ENCODE data around the gene PKMYT1.

Gene PKMYT1

DNA sequence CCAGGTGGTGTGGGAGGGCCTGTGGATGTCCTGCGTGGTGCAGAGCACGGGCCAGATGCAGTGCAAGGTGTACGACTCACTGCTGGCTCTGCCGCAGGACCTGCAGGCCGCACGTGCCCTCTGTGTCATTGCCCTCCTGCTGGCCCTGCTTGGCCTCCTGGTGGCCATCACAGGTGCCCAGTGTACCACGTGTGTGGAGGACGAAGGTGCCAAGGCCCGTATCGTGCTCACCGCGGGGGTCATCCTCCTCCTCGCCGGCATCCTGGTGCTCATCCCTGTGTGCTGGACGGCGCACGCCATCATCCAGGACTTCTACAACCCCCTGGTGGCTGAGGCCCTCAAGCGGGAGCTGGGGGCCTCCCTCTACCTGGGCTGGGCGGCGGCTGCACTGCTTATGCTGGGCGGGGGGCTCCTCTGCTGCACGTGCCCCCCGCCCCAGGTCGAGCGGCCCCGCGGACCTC is 33.3 kb upstream of the PKMYT1 start:
- DNase-seq (ENCODE audit: low read depth): no peak
- in situ Hi-C loops (cut with HindIII; ENCODE audit: low sequenced_read_pairs): no loop called here
- H3K4me3 ChIP-seq (ENCODE audit: low read depth, low read length): no peak overlapping the region
- TF ChIP-seq, protein P1, sequence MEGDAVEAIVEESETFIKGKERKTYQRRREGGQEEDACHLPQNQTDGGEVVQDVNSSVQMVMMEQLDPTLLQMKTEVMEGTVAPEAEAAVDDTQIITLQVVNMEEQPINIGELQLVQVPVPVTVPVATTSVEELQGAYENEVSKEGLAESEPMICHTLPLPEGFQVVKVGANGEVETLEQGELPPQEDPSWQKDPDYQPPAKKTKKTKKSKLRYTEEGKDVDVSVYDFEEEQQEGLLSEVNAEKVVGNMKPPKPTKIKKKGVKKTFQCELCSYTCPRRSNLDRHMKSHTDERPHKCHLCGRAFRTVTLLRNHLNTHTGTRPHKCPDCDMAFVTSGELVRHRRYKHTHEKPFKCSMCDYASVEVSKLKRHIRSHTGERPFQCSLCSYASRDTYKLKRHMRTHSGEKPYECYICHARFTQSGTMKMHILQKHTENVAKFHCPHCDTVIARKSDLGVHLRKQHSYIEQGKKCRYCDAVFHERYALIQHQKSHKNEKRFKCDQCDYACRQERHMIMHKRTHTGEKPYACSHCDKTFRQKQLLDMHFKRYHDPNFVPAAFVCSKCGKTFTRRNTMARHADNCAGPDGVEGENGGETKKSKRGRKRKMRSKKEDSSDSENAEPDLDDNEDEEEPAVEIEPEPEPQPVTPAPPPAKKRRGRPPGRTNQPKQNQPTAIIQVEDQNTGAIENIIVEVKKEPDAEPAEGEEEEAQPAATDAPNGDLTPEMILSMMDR (IDR thresholded peaks at IDR 0.05; ENCODE audit: low read depth, low read length, missing control alignments): no peak

DNA sequence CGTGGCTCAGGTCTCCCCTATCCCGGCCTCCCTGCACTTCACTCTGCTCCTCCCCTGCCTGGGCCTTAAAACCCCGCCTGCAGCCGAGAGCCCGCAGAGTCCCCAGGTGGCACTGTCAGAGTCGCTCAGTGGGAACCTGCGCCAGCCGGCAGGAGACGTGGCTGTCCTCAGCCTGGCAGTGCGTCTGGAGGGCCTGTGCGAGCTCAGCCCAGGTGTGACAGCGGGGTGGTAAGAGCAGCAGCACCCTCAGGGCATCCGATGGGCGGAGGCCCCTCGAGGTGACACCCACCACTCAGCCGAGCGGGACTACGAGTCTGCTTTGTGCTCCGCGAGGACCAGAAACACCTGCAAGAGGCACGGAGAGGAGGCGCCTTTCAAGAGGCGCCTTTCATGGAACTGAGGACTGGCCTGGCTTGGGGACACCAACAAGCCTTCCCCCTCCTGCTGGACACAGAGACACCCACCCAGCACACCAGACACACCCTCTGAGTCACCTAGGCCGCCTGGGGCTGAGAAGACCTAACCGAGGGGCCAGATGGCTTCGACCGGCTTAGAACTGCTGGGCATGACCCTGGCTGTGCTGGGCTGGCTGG is 32.7 kb upstream of the PKMYT1 start, which contains the start of gene CLDN9:
CLDN9 (plus strand) TSS at position 96 of the 593 bp plus-strand sequence; CDS start at position 536, 440 bp downstream.
- in situ Hi-C loops (cut with HindIII; ENCODE audit: low sequenced_read_pairs): no loop called here
- DNase-seq (ENCODE audit: low read depth): no peak

DNA sequence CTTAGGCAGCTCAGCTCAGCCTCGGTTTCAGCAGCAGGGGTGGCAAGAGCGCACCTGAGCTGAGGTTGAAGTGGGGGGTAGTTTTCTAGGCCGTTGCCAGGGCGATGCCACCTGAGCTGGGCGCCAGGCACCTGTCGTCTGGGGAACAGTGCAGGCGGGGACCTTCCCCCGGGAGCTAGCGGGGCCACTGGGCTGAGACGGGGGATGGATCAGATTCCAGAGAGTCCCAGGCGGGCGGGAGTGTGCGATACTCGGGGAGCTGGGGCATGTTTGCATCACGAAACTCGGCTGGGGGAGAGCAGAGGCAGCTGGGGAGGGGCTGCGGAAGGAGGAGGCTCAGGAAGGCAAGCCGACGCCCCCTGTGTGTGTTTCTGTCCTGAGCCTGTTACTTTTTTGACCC is 32.0 kb upstream of the PKMYT1 start:
- TF ChIP-seq, protein P1 (IDR thresholded peaks at IDR 0.05; ENCODE audit: low read depth, low read length, missing control alignments): no peak
- no peak for DNase-seq (ENCODE audit: low read depth)
- no peak overlapping the region for H3K4me3 ChIP-seq (ENCODE audit: low read depth, low read length)
- in situ Hi-C loops (cut with HindIII; ENCODE audit: low sequenced_read_pairs): no loop called here

More for the DNA sequence above, 32.7 kb upstream of the PKMYT1 start, which contains the start of gene CLDN9:
- H3K4me3 ChIP-seq (ENCODE audit: low read depth, low read length): no peak within 1 kb of the TSS
- TF ChIP-seq, protein P1 (IDR thresholded peaks at IDR 0.05; ENCODE audit: low read depth, low read length, missing control alignments): no peak

DNA sequence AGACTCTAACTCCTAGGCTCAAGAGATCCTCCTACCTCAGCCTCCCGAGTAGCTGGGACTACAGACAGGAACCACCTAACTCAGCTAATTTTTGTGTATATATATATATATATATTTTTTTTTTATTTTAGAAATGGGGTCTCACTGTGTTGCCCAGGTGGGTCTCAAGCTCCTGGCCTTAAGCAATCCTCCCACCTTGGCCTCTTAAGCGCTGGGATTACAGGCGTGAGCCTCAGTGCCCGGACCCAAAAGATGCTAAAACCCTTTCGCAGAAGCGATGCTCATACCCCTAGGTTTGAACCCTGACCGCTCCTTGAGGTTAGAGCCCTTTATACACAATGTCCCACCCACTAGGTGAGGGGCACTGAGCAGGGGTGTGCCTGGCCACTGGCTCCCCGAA is 30.3 kb upstream of the PKMYT1 start:
- TF ChIP-seq, protein P1 (IDR thresholded peaks at IDR 0.05; ENCODE audit: low read depth, low read length, missing control alignments): no peak
- in situ Hi-C loops (cut with HindIII; ENCODE audit: low sequenced_read_pairs): no loop called here
- no peak for DNase-seq (ENCODE audit: low read depth)
- no peak overlapping the region for H3K4me3 ChIP-seq (ENCODE audit: low read depth, low read length)

DNA sequence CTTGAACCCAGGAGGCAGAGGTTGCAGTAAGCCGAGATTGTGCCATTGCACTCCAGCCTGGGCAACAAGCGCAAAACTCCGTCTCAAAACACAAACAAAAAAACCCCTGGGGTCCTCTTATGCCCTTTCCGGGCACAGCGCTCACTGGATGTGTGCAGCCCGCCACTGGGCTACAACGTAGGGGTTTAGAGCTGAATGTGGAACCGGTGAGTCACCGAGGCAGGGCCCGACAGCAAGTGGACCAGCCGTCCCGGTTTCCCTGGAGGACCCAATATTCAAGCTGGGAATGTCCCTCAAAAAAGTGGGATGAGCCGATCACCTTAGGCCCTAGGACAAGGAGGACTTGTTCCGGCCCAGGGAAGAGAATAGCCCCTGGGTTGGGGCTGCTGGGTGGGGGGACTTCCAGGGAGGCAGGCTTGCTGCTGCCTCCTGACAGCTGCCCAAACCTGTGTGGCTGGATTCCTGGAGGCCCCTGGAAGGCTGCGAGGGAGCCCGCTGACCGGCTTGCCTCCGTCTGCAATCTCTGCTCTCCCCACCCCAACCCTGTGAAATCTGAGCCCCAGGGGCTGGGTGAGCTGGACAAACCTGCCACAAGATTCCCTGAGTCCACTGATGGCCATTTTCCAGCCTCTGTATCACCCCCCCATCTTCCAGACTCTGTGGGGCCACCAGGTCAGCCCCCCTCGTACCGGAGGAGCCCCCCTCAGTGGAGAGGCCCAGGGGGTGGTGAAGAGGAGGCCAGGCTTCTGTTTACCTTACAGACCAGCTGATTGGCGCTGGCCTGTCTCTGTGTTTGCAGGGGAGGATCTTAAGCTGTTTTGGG is 29.5 kb upstream of the PKMYT1 start:
- no peak for DNase-seq (ENCODE audit: low read depth)
- H3K4me3 ChIP-seq (ENCODE audit: low read depth, low read length): no peak overlapping the region
- in situ Hi-C loops (cut with HindIII; ENCODE audit: low sequenced_read_pairs): no loop called here
- TF ChIP-seq, protein P1 (IDR thresholded peaks at IDR 0.05; ENCODE audit: low read depth, low read length, missing control alignments): no peak

DNA sequence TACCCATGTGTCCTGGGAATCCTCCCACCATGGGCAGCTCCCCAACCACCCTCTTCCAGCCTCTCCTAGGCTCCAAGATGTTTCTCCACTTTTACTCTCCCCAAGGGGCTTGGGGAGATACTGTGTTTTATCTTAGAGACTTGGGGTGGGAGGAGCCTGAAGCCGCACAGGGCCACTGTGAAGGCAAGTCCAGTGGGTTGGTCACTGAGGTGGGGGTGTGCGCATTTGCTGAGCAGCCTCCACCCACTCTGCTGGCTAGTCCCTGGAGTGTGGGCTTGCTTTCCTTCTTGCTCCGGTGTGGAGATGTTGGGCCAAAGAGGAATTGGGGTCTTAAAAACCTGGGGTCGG is 28.4 kb upstream of the PKMYT1 start:
- DNase-seq (ENCODE audit: low read depth): no peak
- no peak overlapping the region for H3K4me3 ChIP-seq (ENCODE audit: low read depth, low read length)
- in situ Hi-C loops (cut with HindIII; ENCODE audit: low sequenced_read_pairs): no loop called here
- TF ChIP-seq, protein P1 (IDR thresholded peaks at IDR 0.05; ENCODE audit: low read depth, low read length, missing control alignments): no peak
